ENCODE measurements around the gene EHD4. TPM values are rescaled to one million over a fixed set of nuclear protein-coding genes. Genes with fewer than 3 reads are reported as not detected.

The EHD4 gene
- total and polyA plus RNA-seq, 2 donors, result 7.3 to 11.8 TPM

DNA sequence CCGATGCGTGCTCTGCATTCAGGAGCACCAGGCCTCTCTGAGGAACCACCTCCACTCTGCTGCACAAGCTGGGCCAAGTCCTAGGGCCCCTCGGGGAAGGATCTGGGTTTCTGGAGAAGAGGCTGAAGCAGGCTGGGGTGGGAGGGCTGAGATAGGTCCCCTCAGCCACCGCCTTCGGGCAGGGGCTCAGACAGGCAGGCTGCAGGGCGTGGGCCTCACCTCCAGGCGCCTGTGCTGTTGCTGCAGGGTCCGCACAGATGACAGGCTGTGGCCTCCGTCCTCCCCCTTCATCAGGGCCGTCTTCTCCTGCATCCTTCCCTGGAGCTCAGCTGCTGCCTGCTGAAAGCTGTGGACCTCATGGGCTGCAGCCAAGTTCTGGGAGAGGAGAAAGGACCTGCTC lies 118.5 kb downstream of the EHD4 start:
- Histone ChIP-seq H3K36me3 (ENCODE audit: control insufficient read depth in 2 of 2, insufficient read depth in 2 of 2, low read length in 1 of 2) (peaks cover 0 to 6% of the 10 kb centered on the region in 2 donors), H3K9me3 (ENCODE audit: control insufficient read depth in 2 of 2, insufficient read depth in 1 of 2, low read length in 1 of 2) (no peaks in the 10 kb centered on the region), H3K4me3 (ENCODE audit: low read length in 2 of 2) (no peak overlapping the region), H3K27ac (ENCODE audit: low read depth in 1 of 2, low read length in 1 of 2) (no peak overlapping the region), H3K27me3 (ENCODE audit: control insufficient read depth in 2 of 2, insufficient read depth in 1 of 2, low read length in 1 of 2) (peaks cover 0 to 2% of the 10 kb centered on the region in 2 donors), H3K4me1 (ENCODE audit: control insufficient read depth in 2 of 2, insufficient read depth in 2 of 2, low read length in 2 of 2) (peaks cover 0 to 10% of the 10 kb centered on the region in 2 donors)
- no peak for DNase-seq (ENCODE audit: low read depth in 6 of 9, low spot score in 9 of 9)
- WGBS, result 95% methylated on average over 10 of the region's 10 CpGs

GRCh38 chr15:41852736-41853590 lies 119.4 kb downstream of the EHD4 start:
- 94% methylated on average over 17 of the region's 17 CpGs for WGBS
- DNase-seq (ENCODE audit: low read depth in 6 of 9, low spot score in 9 of 9), result no peak
- H3K4me1 ChIP-seq (ENCODE audit: control insufficient read depth in 2 of 2, insufficient read depth in 2 of 2, low read length in 2 of 2), result peaks cover 0 to 10% of the 10 kb centered on the region in 2 donors

GRCh38 chr15:41851755-41852370 lies 120.5 kb downstream of the EHD4 start:
- WGBS, result 91% methylated on average over 8 of the region's 8 CpGs
- peaks cover 0 to 10% of the 10 kb centered on the region in 2 donors for H3K4me1 ChIP-seq (ENCODE audit: control insufficient read depth in 2 of 2, insufficient read depth in 2 of 2, low read length in 2 of 2)

More at GRCh38 chr15:41852736-41853590, 119.4 kb downstream of the EHD4 start:
- H3K27me3 ChIP-seq (ENCODE audit: control insufficient read depth in 2 of 2, insufficient read depth in 1 of 2, low read length in 1 of 2), result peaks cover 0 to 2% of the 10 kb centered on the region in 2 donors
- H3K27ac ChIP-seq (ENCODE audit: low read depth in 1 of 2, low read length in 1 of 2), result no peak overlapping the region
- H3K9me3 ChIP-seq (ENCODE audit: control insufficient read depth in 2 of 2, insufficient read depth in 1 of 2, low read length in 1 of 2), result no peaks in the 10 kb centered on the region
- H3K36me3 ChIP-seq (ENCODE audit: control insufficient read depth in 2 of 2, insufficient read depth in 2 of 2, low read length in 1 of 2), result peaks cover 5 to 14% of the 10 kb centered on the region in 2 donors
- no peak overlapping the region for H3K4me3 ChIP-seq (ENCODE audit: low read length in 2 of 2)

DNA sequence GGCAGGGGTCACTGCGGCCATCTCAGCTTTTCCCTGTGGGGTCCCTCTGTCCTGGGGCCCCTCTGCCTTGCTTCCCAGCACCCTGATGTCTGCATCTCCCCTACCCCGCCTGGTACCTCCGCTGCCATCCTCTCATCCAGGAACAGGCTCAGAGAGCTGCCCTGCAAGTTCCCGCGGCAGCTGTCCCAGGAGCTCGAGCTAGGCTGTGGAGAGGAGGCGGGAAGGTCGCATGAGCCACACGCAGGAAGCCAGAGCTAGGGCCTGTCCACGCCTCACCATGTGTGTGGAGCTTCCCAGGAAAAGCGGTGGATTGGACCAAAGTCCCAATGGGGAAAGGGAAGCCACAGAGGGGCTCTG lies 121.2 kb downstream of the EHD4 start:
- 65% methylated on average over 11 of the region's 11 CpGs for WGBS
- no peak overlapping the region for H3K27ac ChIP-seq (ENCODE audit: low read depth in 1 of 2, low read length in 1 of 2)
- peaks cover 0 to 7% of the 10 kb centered on the region in 2 donors for H3K4me1 ChIP-seq (ENCODE audit: control insufficient read depth in 2 of 2, insufficient read depth in 2 of 2, low read length in 2 of 2)
- DNase-seq (ENCODE audit: low read depth in 6 of 9, low spot score in 9 of 9), result no peak
- H3K9me3 ChIP-seq (ENCODE audit: control insufficient read depth in 2 of 2, insufficient read depth in 1 of 2, low read length in 1 of 2), result no peaks in the 10 kb centered on the region
- peaks cover 18 to 32% of the 10 kb centered on the region in 2 donors for H3K36me3 ChIP-seq (ENCODE audit: control insufficient read depth in 2 of 2, insufficient read depth in 2 of 2, low read length in 1 of 2)
- H3K27me3 ChIP-seq (ENCODE audit: control insufficient read depth in 2 of 2, insufficient read depth in 1 of 2, low read length in 1 of 2), result peaks cover 0 to 2% of the 10 kb centered on the region in 2 donors
- H3K4me3 ChIP-seq (ENCODE audit: low read length in 2 of 2), result no peak overlapping the region

More at GRCh38 chr15:41851755-41852370, 120.5 kb downstream of the EHD4 start:
- Histone ChIP-seq H3K9me3 (ENCODE audit: control insufficient read depth in 2 of 2, insufficient read depth in 1 of 2, low read length in 1 of 2) (no peaks in the 10 kb centered on the region), H3K27ac (ENCODE audit: low read depth in 1 of 2, low read length in 1 of 2) (no peak overlapping the region), H3K4me3 (ENCODE audit: low read length in 2 of 2) (no peak overlapping the region), H3K36me3 (ENCODE audit: control insufficient read depth in 2 of 2, insufficient read depth in 2 of 2, low read length in 1 of 2) (peaks cover 14 to 25% of the 10 kb centered on the region in 2 donors), H3K27me3 (ENCODE audit: control insufficient read depth in 2 of 2, insufficient read depth in 1 of 2, low read length in 1 of 2) (peaks cover 0 to 2% of the 10 kb centered on the region in 2 donors)
- DNase-seq (ENCODE audit: low read depth in 6 of 9, low spot score in 9 of 9), result no peak

DNA sequence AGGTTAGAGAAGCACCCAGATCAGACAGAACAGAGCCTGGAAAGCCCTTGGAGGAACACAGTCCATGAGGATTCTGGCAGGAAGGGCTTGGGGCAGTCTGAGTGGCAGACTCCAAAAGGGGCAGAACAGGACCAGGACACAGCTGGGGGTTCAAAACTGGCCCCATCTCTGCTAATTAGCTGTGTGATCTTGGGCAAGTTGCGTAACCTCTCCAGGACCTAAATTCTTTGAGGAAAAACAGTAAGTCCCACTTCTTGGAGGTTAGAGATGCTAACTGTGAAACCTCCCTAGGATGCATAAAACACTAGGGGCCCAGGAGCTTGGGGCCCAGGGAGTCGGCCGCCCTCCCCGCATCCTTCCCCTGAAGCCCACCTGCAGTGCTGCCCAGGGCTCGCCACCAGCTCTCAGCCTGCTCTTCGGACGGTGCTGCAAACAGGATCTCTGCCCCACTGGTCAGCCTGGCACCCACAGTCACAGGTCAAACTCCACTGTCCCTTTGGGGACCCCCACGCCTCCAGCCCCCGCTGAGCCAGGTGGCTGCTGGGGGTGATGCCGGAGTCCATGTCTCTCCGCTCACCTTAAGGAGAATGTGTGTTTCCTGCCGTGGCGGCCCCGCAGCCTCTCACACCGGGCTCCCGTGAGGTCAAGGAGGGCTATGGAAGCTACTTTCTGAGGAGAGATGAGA lies 121.7 kb downstream of the EHD4 start:
- WGBS, result 84% methylated on average over 16 of the region's 16 CpGs
- peaks cover 22 to 37% of the 10 kb centered on the region in 2 donors for H3K36me3 ChIP-seq (ENCODE audit: control insufficient read depth in 2 of 2, insufficient read depth in 2 of 2, low read length in 1 of 2)
- no peak for DNase-seq (ENCODE audit: low read depth in 6 of 9, low spot score in 9 of 9)
- peaks cover 0 to 2% of the 10 kb centered on the region in 2 donors for H3K27me3 ChIP-seq (ENCODE audit: control insufficient read depth in 2 of 2, insufficient read depth in 1 of 2, low read length in 1 of 2)
- H3K27ac ChIP-seq (ENCODE audit: low read depth in 1 of 2, low read length in 1 of 2), result no peak overlapping the region
- peaks cover 0 to 5% of the 10 kb centered on the region in 2 donors for H3K4me1 ChIP-seq (ENCODE audit: control insufficient read depth in 2 of 2, insufficient read depth in 2 of 2, low read length in 2 of 2)
- no peak overlapping the region for H3K4me3 ChIP-seq (ENCODE audit: low read length in 2 of 2)
- no peaks in the 10 kb centered on the region for H3K9me3 ChIP-seq (ENCODE audit: control insufficient read depth in 2 of 2, insufficient read depth in 1 of 2, low read length in 1 of 2)

DNA sequence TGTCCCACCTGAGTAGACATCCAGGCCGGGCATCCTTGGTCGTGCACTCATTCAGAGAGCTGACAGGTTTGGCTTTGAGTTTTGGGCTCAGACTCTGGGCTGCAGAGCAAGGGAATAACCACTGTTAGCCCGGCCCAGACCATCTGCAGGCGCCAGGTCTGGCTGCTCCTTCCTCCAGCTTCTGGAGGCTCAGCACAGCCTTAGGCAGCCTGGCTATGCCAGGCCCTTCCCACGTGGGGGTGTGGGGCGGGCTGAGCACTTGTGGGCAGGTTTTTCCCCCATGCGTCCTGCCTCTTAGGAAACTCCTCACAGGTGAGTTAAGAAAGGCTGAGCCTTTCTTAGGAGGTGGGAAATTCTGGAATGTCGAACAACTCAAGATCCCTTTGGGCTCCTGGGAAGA lies 122.5 kb downstream of the EHD4 start:
- WGBS, result 83% methylated on average over 8 of the region's 8 CpGs
- Histone ChIP-seq H3K4me3 (ENCODE audit: low read length in 2 of 2) (no peak overlapping the region), H3K27ac (ENCODE audit: low read depth in 1 of 2, low read length in 1 of 2) (no peak overlapping the region), H3K36me3 (ENCODE audit: control insufficient read depth in 2 of 2, insufficient read depth in 2 of 2, low read length in 1 of 2) (peaks cover 23 to 43% of the 10 kb centered on the region in 2 donors), H3K4me1 (ENCODE audit: control insufficient read depth in 2 of 2, insufficient read depth in 2 of 2, low read length in 2 of 2) (peaks cover 0 to 3% of the 10 kb centered on the region in 2 donors), H3K27me3 (ENCODE audit: control insufficient read depth in 2 of 2, insufficient read depth in 1 of 2, low read length in 1 of 2) (peaks cover 0 to 2% of the 10 kb centered on the region in 2 donors), H3K9me3 (ENCODE audit: control insufficient read depth in 2 of 2, insufficient read depth in 1 of 2, low read length in 1 of 2) (no peaks in the 10 kb centered on the region)
- DNase-seq (ENCODE audit: low read depth in 6 of 9, low spot score in 9 of 9), result no peak

- peaks cover 28 to 46% of the 10 kb centered on the region in 2 donors for H3K36me3 ChIP-seq (ENCODE audit: control insufficient read depth in 2 of 2, insufficient read depth in 2 of 2, low read length in 1 of 2)
- peaks cover 0 to 2% of the 10 kb centered on the region in 2 donors for H3K27me3 ChIP-seq (ENCODE audit: control insufficient read depth in 2 of 2, insufficient read depth in 1 of 2, low read length in 1 of 2)
- no peaks in the 10 kb centered on the region for H3K9me3 ChIP-seq (ENCODE audit: control insufficient read depth in 2 of 2, insufficient read depth in 1 of 2, low read length in 1 of 2)
- H3K27ac ChIP-seq (ENCODE audit: low read depth in 1 of 2, low read length in 1 of 2), result no peak overlapping the region
- DNase-seq (ENCODE audit: low read depth in 6 of 9, low spot score in 9 of 9), result no peak
- no peak overlapping the region for H3K4me3 ChIP-seq (ENCODE audit: low read length in 2 of 2)
- WGBS, result 94% methylated on average over 6 of the region's 6 CpGs
- no peaks in the 10 kb centered on the region for H3K4me1 ChIP-seq (ENCODE audit: control insufficient read depth in 2 of 2, insufficient read depth in 2 of 2, low read length in 2 of 2)
Observed at GRCh38 chr15:41849204-41849603, 123.2 kb downstream of the EHD4 start.

- peaks cover 0 to 2% of the 10 kb centered on the region in 2 donors for H3K27me3 ChIP-seq (ENCODE audit: control insufficient read depth in 2 of 2, insufficient read depth in 1 of 2, low read length in 1 of 2)
- peaks cover 28 to 46% of the 10 kb centered on the region in 2 donors for H3K36me3 ChIP-seq (ENCODE audit: control insufficient read depth in 2 of 2, insufficient read depth in 2 of 2, low read length in 1 of 2)
- 94% methylated on average over 10 of the region's 10 CpGs for WGBS
- H3K9me3 ChIP-seq (ENCODE audit: control insufficient read depth in 2 of 2, insufficient read depth in 1 of 2, low read length in 1 of 2), result no peaks in the 10 kb centered on the region
- H3K27ac ChIP-seq (ENCODE audit: low read depth in 1 of 2, low read length in 1 of 2), result no peak overlapping the region
- no peaks in the 10 kb centered on the region for H3K4me1 ChIP-seq (ENCODE audit: control insufficient read depth in 2 of 2, insufficient read depth in 2 of 2, low read length in 2 of 2)
- no peak for DNase-seq (ENCODE audit: low read depth in 6 of 9, low spot score in 9 of 9)
- no peak overlapping the region for H3K4me3 ChIP-seq (ENCODE audit: low read length in 2 of 2)
Observed at GRCh38 chr15:41848631-41849030, 123.7 kb downstream of the EHD4 start.

- Histone ChIP-seq H3K9me3 (ENCODE audit: control insufficient read depth in 2 of 2, insufficient read depth in 1 of 2, low read length in 1 of 2) (no peaks in the 10 kb centered on the region), H3K4me3 (ENCODE audit: low read length in 2 of 2) (no peak overlapping the region), H3K36me3 (ENCODE audit: control insufficient read depth in 2 of 2, insufficient read depth in 2 of 2, low read length in 1 of 2) (peaks cover 28 to 46% of the 10 kb centered on the region in 2 donors), H3K27ac (ENCODE audit: low read depth in 1 of 2, low read length in 1 of 2) (no peak overlapping the region), H3K4me1 (ENCODE audit: control insufficient read depth in 2 of 2, insufficient read depth in 2 of 2, low read length in 2 of 2) (no peaks in the 10 kb centered on the region), H3K27me3 (ENCODE audit: control insufficient read depth in 2 of 2, insufficient read depth in 1 of 2, low read length in 1 of 2) (peaks cover 0 to 2% of the 10 kb centered on the region in 2 donors)
- DNase-seq (ENCODE audit: low read depth in 6 of 9, low spot score in 9 of 9), result no peak
- 98% methylated on average over 9 of the region's 9 CpGs for WGBS
Observed at GRCh38 chr15:41847981-41848380, 124.4 kb downstream of the EHD4 start.
